Transverse colon (tissue), 4 donors: ENCODE results near the gene RPS14. TPM values are rescaled to one million over a fixed set of nuclear protein-coding genes. Genes with fewer than 3 reads are reported as not detected.

Experiments used
- DNase-seq: peaks from one replicate; pipeline ENCODE4 v3.0.0-alpha.2; 2019
- H3K27ac ChIP-seq, 4 donors: fragments of 200-600 bp; sonication (generic); 2 replicates each; pipeline ENCODE4 v1.5.1; 2016 to 2018; ENCODE audit warnings: inconsistent platforms in 4 of 4
- H3K27me3 ChIP-seq: fragments of 200-600 bp; sonication (generic); 2 replicates; pipeline ENCODE4 v1.5.1; 2017; ENCODE audit warnings: inconsistent platforms
- H3K36me3 ChIP-seq, 4 donors: fragments of 200-600 bp; sonication (generic); 2 replicates each; pipeline ENCODE4 v1.5.1; 2017 to 2019; ENCODE audit warnings: inconsistent platforms in 4 of 4
- H3K4me1 ChIP-seq, 4 donors: fragments of 200-600 bp; sonication (generic); 2 replicates each; pipeline ENCODE4 v1.5.1; 2017 to 2020; ENCODE audit warnings: inconsistent platforms in 4 of 4
- H3K4me3 ChIP-seq, 4 donors: fragments of 200-600 bp; sonication (generic); 1 replicate in 1 of 4; 2 replicates in 3 of 4; pipeline versions ENCODE4 v1.5.1 to v1.6.1; 2017 to 2019; ENCODE audit warnings: inconsistent platforms in 4 of 4
- H3K9me3 ChIP-seq, 2 donors: fragments of 200-600 bp; sonication (generic); 2 replicates each; pipeline ENCODE4 v1.5.1; 2017 to 2019; ENCODE audit warnings: inconsistent platforms in 2 of 2
- CTCF ChIP-seq, 5 experiments: fragments of 200-600 bp in 3 of 5; fragments of 450-650 bp in 2 of 5; sonication (generic) in 3 of 5; IDR thresholded peaks; 1 replicate in 2 of 5; 2 replicates in 3 of 5; pipeline ENCODE4 v1.5.1; 2016 to 2017; ENCODE audit warnings: antibody characterized with exemption in 5 of 5, inconsistent platforms in 3 of 5, mild to moderate bottlenecking in 2 of 5, moderate library complexity in 1 of 5
- EP300 ChIP-seq: sonication (generic); formaldehyde crosslinking; IDR thresholded peaks from one replicate; pipeline ENCODE4 v1.6.1; 2017; ENCODE audit warnings: antibody characterized with exemption, low read depth
- POLR2A ChIP-seq: fragments of 450-650 bp; IDR thresholded peaks from one replicate; pipeline ENCODE4 v1.6.1; 2016; ENCODE audit warnings: antibody characterized with exemption, mild to moderate bottlenecking, moderate library complexity
- POLR2AphosphoS5 ChIP-seq, 3 donors: sonication (generic); formaldehyde crosslinking; IDR thresholded peaks; one replicate each; pipeline ENCODE4 v1.6.1; 2016; ENCODE audit warnings: antibody characterized with exemption in 3 of 3
- whole genome bisulfite sequencing, 2 donors: methylation state at CpG; one replicate each; pipeline ENCODE4 v1.1.5; 2018; ENCODE audit warnings: low coverage in 1 of 2; 5-methylcytosine and 5-hydroxymethylcytosine counted together
- in situ Hi-C, 4 donors: fragments of 200-750 bp; cut with MboI; loops; one replicate each; pipeline versions ENCODE4 v1.15.0 to v1.15.1; 2017; ENCODE audit warnings: low sequenced_read_pairs in 3 of 4, low pct_ligation_motif_present in 1 of 4, low pct_unique_long_range_greater_than_20kb in 1 of 4
- intact Hi-C: fragments of 100-400 bp; cut with DNase I; formaldehyde crosslinking; loops from one replicate; pipeline ENCODE4 v1.15.1; 2023; ENCODE audit warnings: low total_unique reads
- total RNA-seq, 4 donors: library from RNA; depleted of rRNA; stranded (reverse); fragments of >200 nt; gene quantifications; one replicate each; pipeline ENCODE4 v1.1.0, GENCODE V29; 2016

RPS14 gene
- total RNA-seq, 4 donors from 2014 or later = 1,179 to 2,387 (median 1,878) TPM

- 42% methylated on average over 2 of the region's 2 CpGs; no CpG with 5 or more reads in 1 of the 2 donors for WGBS, 2 donors
- no peaks in the 10 kb centered on the region for H3K36me3 ChIP-seq
- no peaks in the 10 kb centered on the region for H3K9me3 ChIP-seq
- intact Hi-C loops = no loop called here
- H3K27ac ChIP-seq = no peak overlapping the region
- DNase-seq = peak; percentile 56
- in situ Hi-C loops = loop anchor here in 3 of 4 donors (10.0 to 25.0 kb wide), 2 partner anchors 84 to 201 kb away; partner anchors contain the start of gene MYOZ3 (in 3 of the 3)
- TF ChIP-seq CTCF (IDR thresholded peaks at IDR 0.05) (no peak), EP300 (no peak), POLR2AphosphoS5 (IDR thresholded peaks at IDR 0.05) (no peak)
- no peaks in the 10 kb centered on the region for H3K27me3 ChIP-seq
- no peak overlapping the region for H3K4me3 ChIP-seq
- peaks cover 0 to 19% (median 7%) of the 10 kb centered on the region in 4 donors for H3K4me1 ChIP-seq
These were observed 11.7 kb upstream of the RPS14 start for GRCh38 chr5:150461231-150461630.

- no peak for TF ChIP-seq EP300
- TF ChIP-seq POLR2A = no peak
- no peak for TF ChIP-seq CTCF (IDR thresholded peaks at IDR 0.05)
- no peak for TF ChIP-seq POLR2AphosphoS5 (IDR thresholded peaks at IDR 0.05)
- Histone ChIP-seq H3K4me3 (no peak overlapping the region), H3K4me1 (peaks cover 0 to 19% (median 7%) of the 10 kb centered on the region in 4 donors), H3K27ac (no peak overlapping the region), H3K27me3 (no peaks in the 10 kb centered on the region), H3K36me3 (no peaks in the 10 kb centered on the region), H3K9me3 (no peaks in the 10 kb centered on the region)
- DNase-seq = no peak
- intact Hi-C loops = no loop called here
- in situ Hi-C loops = loop anchor here in 3 of 4 donors (10.0 to 25.0 kb wide), 2 partner anchors 84 to 202 kb away; partner anchors contain the start of gene MYOZ3 (in 3 of the 3)
- 52 to 83% methylated on average over 1 to 2 of the region's 2 CpGs for WGBS, 2 donors
These were observed 11.2 kb upstream of the RPS14 start for GRCh38 chr5:150460781-150461180.

DNA sequence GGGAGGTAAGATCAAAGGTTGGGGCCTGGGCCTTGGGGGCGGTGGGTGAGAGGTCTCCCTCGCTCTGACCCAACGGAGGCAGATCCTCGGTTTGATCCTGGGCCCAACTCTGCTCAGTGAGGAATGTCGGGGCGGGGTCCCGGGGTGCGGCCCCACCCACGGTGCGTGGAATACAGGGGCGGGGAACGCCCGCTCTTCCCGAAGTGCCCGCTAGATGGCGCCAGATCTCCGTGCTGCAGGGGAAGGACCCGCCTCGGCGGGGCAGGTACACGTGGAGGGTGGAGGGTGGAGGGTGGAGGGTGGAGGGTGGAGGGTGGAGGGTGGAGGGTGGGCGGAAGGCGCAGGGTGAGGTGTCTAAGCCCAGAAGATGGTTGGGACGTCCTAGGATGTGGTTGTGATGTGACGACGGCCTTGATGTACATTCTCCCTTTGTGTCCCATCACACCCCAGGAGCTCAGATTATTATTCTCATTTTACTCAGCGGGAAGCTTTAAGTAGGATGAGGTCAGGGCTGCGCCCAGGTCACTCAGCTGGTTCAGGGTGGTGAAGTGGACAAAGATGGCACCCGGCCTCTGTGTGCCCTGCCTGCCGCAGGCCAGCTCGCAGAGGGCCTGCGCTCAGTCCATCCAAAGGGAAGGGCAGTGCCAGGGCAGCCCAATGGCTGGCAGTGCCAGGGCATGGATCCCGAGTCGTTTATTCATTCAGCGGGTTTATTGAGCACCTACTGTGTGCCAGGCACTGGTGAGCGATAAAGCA, 9.4 kb upstream of the RPS14 start:
- TF ChIP-seq CTCF (IDR thresholded peaks at IDR 0.05) (peak; percentile 79 to 92 (median 88)), POLR2AphosphoS5 (IDR thresholded peaks at IDR 0.05) (no peak), EP300 (no peak), POLR2A (no peak)
- in situ Hi-C loops = loop anchor here (10.0 to 25.0 kb wide), 3 partner anchors 76 to 203 kb away; partner anchors contain the start of gene MYOZ3 (in 3 of the 4)

DNA sequence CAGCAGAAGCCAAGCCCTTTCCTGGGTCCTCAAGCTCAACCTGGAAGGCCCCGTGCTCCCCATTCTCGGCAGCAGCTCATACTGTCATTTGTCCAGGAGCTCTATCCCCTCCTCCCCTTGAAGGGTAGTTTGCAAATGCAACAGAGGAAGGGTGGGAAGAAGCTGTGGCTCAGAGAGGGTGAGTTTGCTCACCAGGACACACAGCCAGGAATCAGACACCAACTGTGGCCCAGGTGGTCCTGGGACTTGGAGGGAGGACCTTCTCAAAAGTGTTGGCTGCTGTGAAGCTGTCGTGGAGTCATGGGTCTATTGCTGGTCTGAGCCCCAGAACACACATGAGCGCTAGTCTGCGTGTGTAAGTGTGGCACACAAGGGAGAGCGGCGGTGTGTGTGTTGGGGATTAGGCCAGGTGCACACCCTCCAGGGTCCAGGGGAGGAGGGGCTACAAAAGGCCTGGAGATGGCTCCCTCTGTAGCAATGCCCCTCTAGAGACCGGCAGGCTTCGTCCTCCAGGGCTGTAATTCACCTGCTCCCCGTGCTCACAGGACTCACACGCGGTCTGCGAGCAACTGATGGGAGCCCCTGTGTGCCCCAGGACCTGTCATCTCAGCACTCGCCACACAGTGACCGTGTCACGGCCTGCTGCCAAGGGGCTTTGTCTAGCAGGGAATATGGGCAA, 8.2 kb upstream of the RPS14 start:
- peaks cover 0 to 17% (median 7%) of the 10 kb centered on the region in 4 donors for H3K4me1 ChIP-seq
- H3K4me3 ChIP-seq = no peak overlapping the region
- no peak for DNase-seq
- in situ Hi-C loops (loop anchor here (10.0 to 25.0 kb wide), 3 partner anchors 77 to 205 kb away; partner anchors contain the start of gene MYOZ3 (in 3 of the 4)), intact Hi-C loops (loop anchor here (5.0 to 10.0 kb wide), 3 partner anchors 65 to 197 kb away; no protein-coding TSS in a partner anchor)
- H3K36me3 ChIP-seq = no peaks in the 10 kb centered on the region
- H3K9me3 ChIP-seq = no peaks in the 10 kb centered on the region
- TF ChIP-seq CTCF (IDR thresholded peaks at IDR 0.05) (no peak), EP300 (no peak), POLR2A (no peak), POLR2AphosphoS5 (IDR thresholded peaks at IDR 0.05) (no peak)
- 89% methylated on average over 16 of the region's 16 CpGs; no CpG with 5 or more reads in 1 of the 2 donors for WGBS, 2 donors
- no peak overlapping the region for H3K27ac ChIP-seq
- no peaks in the 10 kb centered on the region for H3K27me3 ChIP-seq

More for the DNA sequence above, 9.4 kb upstream of the RPS14 start:
- Histone ChIP-seq H3K27me3 (no peaks in the 10 kb centered on the region), H3K9me3 (no peaks in the 10 kb centered on the region), H3K36me3 (no peaks in the 10 kb centered on the region), H3K27ac (peak overlapping the region in 1 of 4 donors; percentile 23), H3K4me1 (peaks cover 0 to 17% (median 7%) of the 10 kb centered on the region in 4 donors), H3K4me3 (peak overlapping the region in 1 of 4 donors; percentile 18)
- WGBS, 2 donors = 21% methylated on average over 34 of the region's 36 CpGs; no CpG with 5 or more reads in 1 of the 2 donors
- intact Hi-C loops = loop anchor here (5.0 to 10.0 kb wide), 3 partner anchors 63 to 196 kb away; no protein-coding TSS in a partner anchor
- peak; percentile 89 for DNase-seq
